HL-60 (cell line): ENCODE results near the gene ZSCAN21.

Experiments
- DNase-seq, 2 experiments: peaks; one replicate each; pipeline ENCODE4 v3.0.0-alpha.2; 2010 to 2020; ENCODE audit warnings: low read depth in 1 of 2, low spot score in 1 of 2
- H3K27ac ChIP-seq: fragments of 250-450 bp; sonication (Bioruptor Pico); replicated peaks from 2 replicates; pipeline ENCODE4 v1.5.1; 2020; ENCODE audit warnings: mild to moderate bottlenecking, moderate library complexity
- H3K27me3 ChIP-seq: fragments of 250-450 bp; sonication (Bioruptor Pico); 2 replicates; pipeline ENCODE4 v1.5.1; 2021; ENCODE audit warnings: mild to moderate bottlenecking, moderate library complexity; ENCODE audit not compliant: insufficient read depth, poor library complexity, severe bottlenecking
- H3K4me3 ChIP-seq: replicated peaks from 2 replicates; pipeline ENCODE4 v1.5.1; 2011; ENCODE audit warnings: mild to moderate bottlenecking, control low read depth, low read length; ENCODE audit not compliant: insufficient read depth
- CTCF ChIP-seq: IDR thresholded peaks from one replicate; pipeline ENCODE4 v1.5.1; 2011; ENCODE audit warnings: low read length, control low read depth, inconsistent platforms; ENCODE audit not compliant: insufficient read depth
- GABPA ChIP-seq: IDR thresholded peaks from 2 replicates; pipeline ENCODE4 v1.6.1; 2012; ENCODE audit warnings: low read depth
- POLR2AphosphoS5 ChIP-seq: IDR thresholded peaks from 2 replicates; pipeline ENCODE4 v1.6.1; 2012; ENCODE audit warnings: low read depth
- REST ChIP-seq: IDR thresholded peaks from 2 replicates; pipeline ENCODE4 v1.6.1; 2012; ENCODE audit warnings: low read depth; ENCODE audit not compliant: insufficient replicate concordance
- SPI1 ChIP-seq: IDR thresholded peaks from 2 replicates; pipeline ENCODE4 v1.6.1; 2012; ENCODE audit warnings: low read depth, mild to moderate bottlenecking, borderline replicate concordance

Gene ZSCAN21

GRCh38 chr7:100095704-100096103, 46.1 kb downstream of the ZSCAN21 start:
- TF ChIP-seq GABPA, result no peak
- no peak for TF ChIP-seq CTCF
- TF ChIP-seq REST, result no peak
- TF ChIP-seq SPI1, result no peak
- TF ChIP-seq POLR2AphosphoS5, result no peak
- no peak overlapping the region for H3K27ac ChIP-seq

GRCh38 chr7:100098913-100099312, 49.3 kb downstream of the ZSCAN21 start:
- TF ChIP-seq REST (no peak), SPI1 (no peak), CTCF (no peak), POLR2AphosphoS5 (no peak), GABPA (no peak)

More at GRCh38 chr7:100095704-100096103, 46.1 kb downstream of the ZSCAN21 start:
- H3K27me3 ChIP-seq, result no peaks in the 10 kb centered on the region
- no peak for DNase-seq
- no peak overlapping the region for H3K4me3 ChIP-seq

GRCh38 chr7:100099452-100099851, 49.9 kb downstream of the ZSCAN21 start:
- H3K4me3 ChIP-seq, result peak overlapping the region; percentile 97
- DNase-seq, result no peak
- no peaks in the 10 kb centered on the region for H3K27me3 ChIP-seq
- H3K27ac ChIP-seq, result no peak overlapping the region; the same call in 1 of the 2 replicates
- no peak for TF ChIP-seq SPI1

More at GRCh38 chr7:100098913-100099312, 49.3 kb downstream of the ZSCAN21 start:
- no peak for DNase-seq
- H3K27me3 ChIP-seq, result no peaks in the 10 kb centered on the region
- H3K27ac ChIP-seq, result no peak overlapping the region
- no peak overlapping the region for H3K4me3 ChIP-seq

- peak; percentile 85 for DNase-seq
- H3K27ac ChIP-seq, result peak overlapping the region; percentile 100
- peak; percentile 85 for TF ChIP-seq SPI1
- TF ChIP-seq GABPA, result peak; percentile 91
- no peak for TF ChIP-seq CTCF
- peak; percentile 44; the same call in 1 of the 2 replicates for TF ChIP-seq POLR2AphosphoS5
- TF ChIP-seq REST, result no peak
- H3K27me3 ChIP-seq, result no peaks in the 10 kb centered on the region
- peak overlapping the region; percentile 97 for H3K4me3 ChIP-seq
Measured at GRCh38 chr7:100100420-100101015, 50.9 kb downstream of the ZSCAN21 start.
